Activated naive CD8-positive, alpha-beta T cell treated with anti-CD3 and anti-CD28 coated beads, Interleukin-2, amount 10 ng/mL, durations not matched to agents 7 days and 5 days (primary cell): Measurements from ENCODE around the gene ZNF552. TPM values are rescaled to one million over a fixed set of nuclear protein-coding genes. Genes with fewer than 3 reads are reported as not detected.
"Not testable (repeated sequence)": the region's sequence is repeated elsewhere in the genome, so short reads cannot be mapped to it uniquely, and the experiment has no call there.

Source experiments
- ATAC-seq: fragments of 150-1000 bp; cut with Tn5 transposase; one replicate; pipeline ENCODE4 v1.10.0; 2021; ENCODE audit warnings: low read depth, moderate library complexity
- POLR2A ChIA-PET: fragments of 350-600 bp; sonication (Branson Sonifier 250); formaldehyde crosslinking; loops from one replicate; lab custom pipeline; 2021; ENCODE audit warnings: antibody characterized with exemption; lab: Charles Lee
- DNase-seq: peaks from one replicate; pipeline ENCODE4 v3.0.0; 2021
- H3K27ac Mint-ChIP-seq: one replicate; pipeline ENCODE4 v1.8.0; 2022; ENCODE audit warnings: mild to moderate bottlenecking, mixed read lengths
- H3K27me3 Mint-ChIP-seq: one replicate; pipeline ENCODE4 v1.8.0; 2022; ENCODE audit warnings: mild to moderate bottlenecking, moderate library complexity, mixed read lengths
- H3K36me3 Mint-ChIP-seq: one replicate; pipeline ENCODE4 v1.8.0; 2021; ENCODE audit warnings: mild to moderate bottlenecking, mixed read lengths
- H3K4me1 Mint-ChIP-seq: one replicate; pipeline ENCODE4 v1.8.0; 2021; ENCODE audit warnings: mixed read lengths
- H3K4me3 Mint-ChIP-seq: one replicate; pipeline ENCODE4 v1.8.0; 2022; ENCODE audit warnings: mild to moderate bottlenecking, moderate library complexity, mixed read lengths
- H3K9me3 Mint-ChIP-seq: one replicate; pipeline ENCODE4 v1.8.0; 2021; ENCODE audit warnings: mixed read lengths
- total RNA-seq, 2 experiments: library from RNA; stranded (reverse); gene quantifications; one replicate each; pipeline ENCODE4 v1.2.3, GENCODE V29; 2021

Gene ZNF552
- 10 to 100 TPM; 10.8 to 13.6 TPM for total RNA-seq

DNA sequence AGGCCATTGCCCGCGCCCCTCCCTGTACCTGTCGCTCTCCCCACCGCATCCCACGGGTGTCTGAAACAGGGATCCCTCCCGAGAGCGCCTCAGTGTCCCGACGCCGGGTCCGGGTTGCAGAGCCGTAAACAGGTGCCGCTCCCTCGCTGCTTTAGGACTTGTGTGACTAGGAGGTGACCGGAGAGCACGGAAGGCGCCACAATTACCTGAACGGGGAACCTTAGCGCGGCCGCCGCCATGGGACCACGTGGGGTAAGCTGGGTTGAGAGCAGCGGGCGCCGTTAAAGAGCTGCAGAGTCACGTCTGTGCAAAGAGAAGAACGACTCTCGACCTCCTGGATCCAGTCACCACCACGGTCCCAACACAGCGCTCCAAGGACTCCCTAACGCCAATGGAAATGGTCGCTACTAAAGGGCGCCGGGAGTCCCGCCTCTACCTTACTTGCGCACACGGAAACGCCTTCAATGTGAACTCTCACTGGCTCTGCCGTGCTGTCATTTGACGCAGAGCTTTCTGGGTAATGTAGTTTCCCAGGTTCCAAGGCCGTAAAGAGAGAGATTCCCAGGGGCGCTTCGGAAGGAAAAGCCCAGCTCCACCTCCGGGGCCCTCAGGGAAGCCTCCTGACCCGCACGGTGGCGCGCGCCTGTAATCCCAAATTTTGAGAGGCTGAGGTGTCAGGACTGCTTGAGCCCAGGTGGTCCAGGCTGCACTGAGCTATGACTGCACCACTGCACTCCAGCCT lies at the start of gene ZNF552:
Gene ZNF552 (minus strand): TSS at position 409 of the 742 bp plus-strand sequence. CDS start 170 bp downstream, at position 239.
- Mint-ChIP-seq H3K27me3 (no peaks in the 10 kb centered on the region), H3K27ac (peak within 1 kb of the TSS; percentile 88), H3K4me3 (peak within 1 kb of the TSS; percentile 93), H3K36me3 (peaks cover 19% of the 10 kb centered on the region), H3K9me3 (no peaks in the 10 kb centered on the region), H3K4me1 (peaks cover 30% of the 10 kb centered on the region)
- peak; percentile 79 for ATAC-seq
- POLR2A ChIA-PET, result interaction anchor here (0.5 to 1.6 kb wide), 7 partner anchors 13 to 369 kb away, joined by 3 to 6 read pairs (median 3); partner anchors contain the start of genes ZNF274 and ZNF587
- peak; percentile 70 for DNase-seq

GRCh38 chr19:57862351-57862750 lies 47.6 kb upstream of the ZNF552 start:
- H3K9me3 Mint-ChIP-seq, result peaks cover 18% of the 10 kb centered on the region
- POLR2A ChIA-PET, result interaction anchor here (1.5 kb wide), 1 partner anchor 12 kb away, joined by 9 read pairs; the partner anchor contains the start of gene ZNF587
- H3K27me3 Mint-ChIP-seq, H3K27ac Mint-ChIP-seq, DNase-seq, ATAC-seq, H3K4me1 Mint-ChIP-seq, H3K4me3 Mint-ChIP-seq: not testable (repeated sequence)
- H3K36me3 Mint-ChIP-seq, result peaks cover 87% of the 10 kb centered on the region

- not testable (repeated sequence) for H3K27me3 Mint-ChIP-seq, H3K27ac Mint-ChIP-seq, H3K4me3 Mint-ChIP-seq, ATAC-seq, DNase-seq
- POLR2A ChIA-PET, result interaction anchor here (0.7 kb wide), 1 partner anchor 367 kb away, joined by 6 read pairs; no protein-coding TSS in a partner anchor
- Mint-ChIP-seq H3K4me1 (peaks cover 22% of the 10 kb centered on the region), H3K36me3 (peaks cover 67% of the 10 kb centered on the region), H3K9me3 (peaks cover 10% of the 10 kb centered on the region)
Measured at GRCh38 chr19:57854117-57854516, 39.4 kb upstream of the ZNF552 start.

- H3K27me3 Mint-ChIP-seq, H3K27ac Mint-ChIP-seq, DNase-seq, H3K4me3 Mint-ChIP-seq, ATAC-seq, H3K9me3 Mint-ChIP-seq: not testable (repeated sequence)
- Mint-ChIP-seq H3K36me3 (peaks cover 57% of the 10 kb centered on the region), H3K4me1 (peaks cover 27% of the 10 kb centered on the region)
- POLR2A ChIA-PET, result interaction anchor here (2.9 kb wide), 1 partner anchor 10 kb away, joined by 9 read pairs; no protein-coding TSS in a partner anchor
Measured at GRCh38 chr19:57851812-57852603, 37.3 kb upstream of the ZNF552 start.

- Mint-ChIP-seq H3K27ac (peak overlapping the region; percentile 86), H3K4me1 (peaks cover 28% of the 10 kb centered on the region), H3K4me3 (peak overlapping the region; percentile 89), H3K36me3 (peaks cover 49% of the 10 kb centered on the region), H3K27me3 (no peaks in the 10 kb centered on the region), H3K9me3 (peaks cover 7% of the 10 kb centered on the region)
- POLR2A ChIA-PET, result interaction anchor here (2.1 to 2.9 kb wide), 2 partner anchors 12 to 31 kb away, joined by 9 to 13 read pairs; no protein-coding TSS in a partner anchor
- ATAC-seq, result no peak
- no peak for DNase-seq
Measured at GRCh38 chr19:57850553-57851017, 35.9 kb upstream of the ZNF552 start.

GRCh38 chr19:57849666-57850473 lies 35.2 kb upstream of the ZNF552 start, which contains the start of gene ZNF587:
Gene ZNF587, plus strand, starts transcription at chr19:57849859. Its CDS starts 180 bp downstream, at chr19:57850039.
- Mint-ChIP-seq H3K4me3 (peak within 1 kb of the TSS; percentile 89), H3K27ac (peak within 1 kb of the TSS; percentile 86), H3K36me3 (peaks cover 49% of the 10 kb centered on the region), H3K4me1 (peaks cover 28% of the 10 kb centered on the region)
- ATAC-seq, result peak; percentile 97
- peak; percentile 74 for DNase-seq
- not testable (repeated sequence) for H3K27me3 Mint-ChIP-seq, H3K9me3 Mint-ChIP-seq
- POLR2A ChIA-PET, result interaction anchor here (1.0 to 2.9 kb wide), 6 partner anchors 12 to 103 kb away, joined by 3 to 13 read pairs (median 3); partner anchors contain the start of genes ZNF417 and ZNF552

DNA sequence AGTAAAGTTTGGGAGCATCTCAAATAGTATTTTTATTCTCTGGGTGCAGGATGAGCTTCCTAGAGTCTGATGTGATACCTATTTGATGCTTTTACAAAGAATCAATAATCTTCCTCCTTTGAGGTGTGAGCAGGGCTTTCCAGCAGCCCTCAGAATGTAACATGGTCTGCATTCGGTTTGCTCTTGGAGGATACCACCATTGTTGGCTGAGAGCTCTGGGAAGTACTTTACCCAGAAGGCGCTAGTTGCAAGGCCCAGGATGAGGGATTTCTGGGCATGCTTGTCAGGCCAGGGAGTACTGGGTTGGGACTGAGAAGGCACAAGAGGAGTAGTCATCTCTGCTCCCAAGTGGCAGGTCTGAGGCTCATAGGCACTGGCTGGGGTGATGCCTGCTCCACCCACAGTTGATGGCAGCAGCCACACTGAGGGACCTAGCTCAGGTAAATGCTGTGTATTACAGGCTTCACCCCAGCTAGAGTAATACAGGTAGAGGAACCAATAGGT lies 34.5 kb upstream of the ZNF552 start:
- peaks cover 28% of the 10 kb centered on the region for H3K4me1 Mint-ChIP-seq
- POLR2A ChIA-PET, result interaction anchor here (1.0 to 2.9 kb wide), 6 partner anchors 13 to 102 kb away, joined by 3 to 13 read pairs (median 3); partner anchors contain the start of genes ZNF417 and ZNF552
- H3K4me3 Mint-ChIP-seq, result peak overlapping the region; percentile 89

GRCh38 chr19:57847164-57847563 lies 32.5 kb upstream of the ZNF552 start:
- Mint-ChIP-seq H3K36me3 (peaks cover 44% of the 10 kb centered on the region), H3K27ac (peak overlapping the region; percentile 54), H3K4me1 (peaks cover 25% of the 10 kb centered on the region)
- ATAC-seq, DNase-seq, H3K9me3 Mint-ChIP-seq, H3K4me3 Mint-ChIP-seq, POLR2A ChIA-PET, H3K27me3 Mint-ChIP-seq: not testable (repeated sequence)

More for the DNA sequence above, 34.5 kb upstream of the ZNF552 start:
- Mint-ChIP-seq H3K36me3 (peaks cover 49% of the 10 kb centered on the region), H3K27ac (peak overlapping the region; percentile 86)
- not testable (repeated sequence) for H3K27me3 Mint-ChIP-seq, H3K9me3 Mint-ChIP-seq, ATAC-seq, DNase-seq

GRCh38 chr19:57841122-57841763 lies 26.5 kb upstream of the ZNF552 start:
- ATAC-seq (no peak), DNase-seq (no peak)
- Mint-ChIP-seq H3K9me3 (no peaks in the 10 kb centered on the region), H3K4me3 (no peak overlapping the region), H3K27ac (no peak overlapping the region), H3K27me3 (no peaks in the 10 kb centered on the region), H3K36me3 (peaks cover 49% of the 10 kb centered on the region), H3K4me1 (peaks cover 16% of the 10 kb centered on the region)
- POLR2A ChIA-PET, result no interaction called here

GRCh38 chr19:57838622-57839191 lies 24.0 kb upstream of the ZNF552 start:
- H3K36me3 Mint-ChIP-seq, result peaks cover 35% of the 10 kb centered on the region
- peaks cover 16% of the 10 kb centered on the region for H3K4me1 Mint-ChIP-seq
- H3K27me3 Mint-ChIP-seq, POLR2A ChIA-PET, H3K4me3 Mint-ChIP-seq, H3K9me3 Mint-ChIP-seq, DNase-seq: not testable (repeated sequence)
- H3K27ac Mint-ChIP-seq, result peak overlapping the region; percentile 43
- ATAC-seq, result peak; percentile 18

DNA sequence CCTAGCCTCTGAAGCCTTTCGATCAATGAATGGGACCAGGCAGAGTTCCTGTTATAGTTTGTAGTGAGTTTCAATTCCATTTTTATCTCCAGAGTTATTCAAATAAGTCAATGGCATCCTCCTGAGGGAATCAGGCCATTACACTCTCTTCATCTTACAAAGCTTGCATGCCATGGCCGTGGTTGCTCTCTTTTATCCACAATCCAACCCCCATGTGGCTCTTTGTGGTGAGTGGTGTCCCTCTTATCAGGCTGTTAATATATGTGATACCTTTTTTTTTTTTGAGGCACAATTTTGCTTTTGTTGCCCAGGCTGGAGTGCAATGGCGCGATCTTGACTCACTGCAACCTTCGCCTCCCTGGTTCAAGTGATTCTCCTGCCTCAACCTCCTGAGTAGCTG lies 22.3 kb upstream of the ZNF552 start:
- Mint-ChIP-seq H3K36me3 (peaks cover 24% of the 10 kb centered on the region), H3K4me1 (peaks cover 17% of the 10 kb centered on the region)
- H3K4me3 Mint-ChIP-seq, POLR2A ChIA-PET, H3K9me3 Mint-ChIP-seq, H3K27me3 Mint-ChIP-seq, DNase-seq, H3K27ac Mint-ChIP-seq, ATAC-seq: not testable (repeated sequence)
